Type B pancreatic cell (in vitro differentiated cells): Measurements from ENCODE around the gene RAB2B. TPM values are rescaled to one million over a fixed set of nuclear protein-coding genes. Genes with fewer than 3 reads are reported as not detected.

ENCODE experiments used
- DNase-seq: peaks from one replicate; pipeline ENCODE4 v3.0.0; 2021; ENCODE audit warnings: mixed read lengths; ENCODE audit not compliant: unreplicated experiment; ENCODE audit errors: extremely low spot score
- H3K27ac Mint-ChIP-seq: 2 replicates; pipeline ENCODE4 v1.8.0; 2021; ENCODE audit warnings: mild to moderate bottlenecking, mixed read lengths
- H3K27me3 Mint-ChIP-seq: 2 replicates; pipeline ENCODE4 v1.8.0; 2021; ENCODE audit warnings: mixed read lengths
- H3K36me3 Mint-ChIP-seq: 2 replicates; pipeline ENCODE4 v1.8.0; 2021; ENCODE audit warnings: mixed read lengths
- H3K4me1 Mint-ChIP-seq: one replicate; pipeline ENCODE4 v1.8.0; 2021; ENCODE audit warnings: mixed read lengths; ENCODE audit not compliant: unreplicated experiment
- H3K4me3 Mint-ChIP-seq: 2 replicates; pipeline ENCODE4 v1.8.0; 2021; ENCODE audit warnings: mild to moderate bottlenecking, mixed read lengths
- H3K9me3 Mint-ChIP-seq: 2 replicates; pipeline ENCODE4 v1.8.0; 2021; ENCODE audit warnings: mixed read lengths
- CTCF ChIP-seq: fragments of 200-600 bp; sonication (generic); conservative IDR thresholded peaks from 2 replicates; pipeline ENCODE4 v1.5.0; 2021; ENCODE audit warnings: antibody characterized with exemption, mild to moderate bottlenecking
- long read RNA-seq: library from polyadenylated mRNA; unstranded; transcript quantifications from one replicate; pipeline ENCODE4 v2.0.0, GENCODE V29; 2020
- total RNA-seq: library from RNA; stranded (reverse); gene quantifications from 2 replicates; pipeline ENCODE4 v1.2.1, GENCODE V29; 2021; ENCODE audit warnings: low replicate concordance

Gene RAB2B
- total RNA-seq: 20.7 and 29.4 TPM in 2 replicates
- long read RNA-seq, partial matches to known transcripts: 1 of 4 reads
- long read RNA-seq, other reads (novel, unspliced or antisense): 2 of 4 reads

- Mint-ChIP-seq H3K4me1 (peaks cover 18% of the 10 kb centered on the region), H3K27me3 (no peaks in the 10 kb centered on the region), H3K4me3 (peak within 1 kb of the TSS; percentile 100), H3K36me3 (peaks cover 10% of the 10 kb centered on the region), H3K27ac (peak within 1 kb of the TSS; percentile 98), H3K9me3 (no peaks in the 10 kb centered on the region)
- DNase-seq: peak; percentile 95
- TF ChIP-seq CTCF: peak; percentile 97
Measured at GRCh38 chr14:21476925-21477681, at the start of gene RAB2B, which contains the start of gene TOX4. Gene RAB2B (minus strand): TSS chr14:21476959. CDS start chr14:21476872, 87 bp downstream. Gene TOX4 (plus strand): TSS chr14:21477195. CDS start chr14:21477279, 84 bp downstream.

GRCh38 chr14:21525962-21526671 is 49.4 kb upstream of the RAB2B start, which contains the start of gene SALL2:
Gene SALL2 (minus strand): TSS chr14:21526346. CDS start chr14:21526127, 219 bp downstream.
- DNase-seq: peak; percentile 83
- TF ChIP-seq CTCF: no peak
- Mint-ChIP-seq H3K27ac (peak within 1 kb of the TSS; percentile 75), H3K36me3 (peaks cover 14% of the 10 kb centered on the region), H3K9me3 (no peaks in the 10 kb centered on the region), H3K4me3 (peak within 1 kb of the TSS; percentile 96), H3K4me1 (peaks cover 25% of the 10 kb centered on the region), H3K27me3 (no peaks in the 10 kb centered on the region)

GRCh38 chr14:21525571-21525961 is 48.8 kb upstream of the RAB2B start:
- no peak for DNase-seq
- Mint-ChIP-seq H3K27me3 (no peaks in the 10 kb centered on the region), H3K36me3 (peaks cover 17% of the 10 kb centered on the region), H3K4me3 (peak overlapping the region; percentile 96), H3K27ac (peak overlapping the region; percentile 65), H3K9me3 (no peaks in the 10 kb centered on the region), H3K4me1 (peaks cover 25% of the 10 kb centered on the region)
- no peak for TF ChIP-seq CTCF

- Mint-ChIP-seq H3K27ac (peak overlapping the region; percentile 65), H3K36me3 (peaks cover 17% of the 10 kb centered on the region), H3K4me1 (peaks cover 25% of the 10 kb centered on the region), H3K4me3 (peak overlapping the region; percentile 96), H3K27me3 (no peaks in the 10 kb centered on the region), H3K9me3 (no peaks in the 10 kb centered on the region)
- no peak for DNase-seq
- TF ChIP-seq CTCF: no peak
Measured at GRCh38 chr14:21524575-21525490, 48.1 kb upstream of the RAB2B start.

- TF ChIP-seq CTCF: no peak
- DNase-seq: no peak
- H3K9me3 Mint-ChIP-seq: no peaks in the 10 kb centered on the region
- no peaks in the 10 kb centered on the region for H3K27me3 Mint-ChIP-seq
- H3K27ac Mint-ChIP-seq: no peak overlapping the region
- no peak overlapping the region for H3K4me3 Mint-ChIP-seq
- peaks cover 19% of the 10 kb centered on the region for H3K4me1 Mint-ChIP-seq
- peaks cover 17% of the 10 kb centered on the region for H3K36me3 Mint-ChIP-seq
Measured at GRCh38 chr14:21523203-21523602, 46.4 kb upstream of the RAB2B start.
